GM18517 (cell line): ENCODE results near the gene SLC7A9.

ENCODE experiments used
- ATAC-seq: cut with Tn5 transposase; IDR thresholded peaks from one replicate; pipeline ENCODE4 v1.9.1; 2021; ENCODE audit warnings: mild to moderate bottlenecking, moderate library complexity; ENCODE audit not compliant: unreplicated experiment

The SLC7A9 gene

GRCh38 chr19:32869369-32869965, at the start of gene SLC7A9:
Gene SLC7A9 (minus strand): TSS chr19:32869767. CDS start chr19:32868534, 1,233 bp downstream.
- no peak for ATAC-seq

DNA sequence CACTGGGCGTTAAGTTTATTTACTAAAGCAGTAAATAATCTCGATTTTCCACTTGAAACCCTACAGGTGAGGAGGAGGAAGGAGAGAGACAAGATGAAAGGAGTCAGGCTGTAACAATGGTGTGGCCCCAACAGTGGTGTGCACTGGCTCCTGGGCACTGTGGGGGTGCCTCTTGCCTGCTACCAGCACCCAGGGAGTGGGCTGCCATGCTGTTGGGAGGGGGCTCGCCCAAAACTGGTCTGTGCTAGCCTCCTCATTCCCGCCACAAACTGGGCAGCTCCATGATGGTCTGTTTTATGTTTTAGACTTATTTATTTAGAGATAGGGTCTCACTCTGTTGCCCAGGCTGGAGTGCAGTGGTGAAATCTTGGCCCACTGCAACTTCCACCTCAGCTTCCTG, 49.8 kb upstream of the SLC7A9 start:
- no peak for ATAC-seq

- ATAC-seq: no peak
Measured at GRCh38 chr19:32917616-32917996, 48.0 kb upstream of the SLC7A9 start.

DNA sequence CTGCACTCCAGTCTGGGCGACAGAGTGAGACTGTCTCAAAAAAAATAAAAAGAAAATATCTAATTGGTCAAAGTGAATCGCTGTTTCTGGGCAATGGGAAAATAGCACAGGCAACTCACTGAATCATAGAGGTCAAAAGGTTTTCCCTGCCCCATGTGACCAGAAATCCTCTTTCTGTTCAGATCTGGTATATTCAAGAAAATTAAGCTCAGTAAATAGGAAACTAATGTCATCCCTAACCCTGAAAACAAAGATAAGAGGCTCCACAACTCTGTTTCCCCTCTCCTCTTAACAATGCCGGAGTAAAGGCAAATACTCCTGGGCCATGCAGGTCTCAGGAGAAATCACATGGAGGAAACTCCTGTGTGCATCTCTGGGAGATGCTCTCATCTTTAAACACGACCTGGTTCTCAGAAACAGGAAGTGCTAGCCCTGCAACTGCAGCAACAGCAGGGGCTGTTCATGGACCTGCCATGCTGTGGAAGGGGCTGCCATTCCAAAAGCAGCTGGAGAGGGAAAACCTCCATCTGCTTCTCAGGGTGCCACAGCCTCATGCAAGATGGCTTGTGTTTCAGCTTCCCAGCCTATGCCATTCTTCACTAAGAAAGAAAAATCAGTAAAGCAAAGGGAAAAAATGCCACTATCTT, 47.5 kb upstream of the SLC7A9 start:
- ATAC-seq: no peak

GRCh38 chr19:32914879-32915660, 45.5 kb upstream of the SLC7A9 start:
- ATAC-seq: no peak

GRCh38 chr19:32911467-32911866, 41.9 kb upstream of the SLC7A9 start:
- no peak for ATAC-seq

GRCh38 chr19:32910874-32911273, 41.3 kb upstream of the SLC7A9 start:
- ATAC-seq: no peak

- no peak for ATAC-seq
Measured at GRCh38 chr19:32910094-32910493, 40.5 kb upstream of the SLC7A9 start.

DNA sequence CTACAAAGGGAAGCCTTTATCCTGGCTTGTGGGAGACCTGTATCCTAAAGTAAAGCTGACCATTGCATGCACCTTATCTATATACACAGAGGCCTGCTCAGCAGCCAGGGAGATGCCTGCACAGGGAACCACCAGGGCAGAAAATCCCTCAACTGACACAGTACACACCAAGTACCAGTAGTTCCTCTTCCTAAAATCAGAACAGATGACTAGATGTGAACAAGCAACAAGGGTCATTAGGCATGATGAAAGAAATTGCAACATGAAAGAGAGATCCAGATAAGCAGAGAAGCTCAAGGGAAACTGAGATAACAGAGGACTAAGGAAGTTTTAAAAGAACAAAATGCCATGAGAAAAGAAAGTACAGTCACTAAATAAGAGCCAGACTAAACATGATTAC, 39.7 kb upstream of the SLC7A9 start:
- ATAC-seq: no peak

- ATAC-seq: no peak
Measured at GRCh38 chr19:32908641-32909190, 39.1 kb upstream of the SLC7A9 start.

- no peak for ATAC-seq
Measured at GRCh38 chr19:32902448-32902847, 32.9 kb upstream of the SLC7A9 start.

- ATAC-seq: no peak
Measured at GRCh38 chr19:32901504-32902161, 32.1 kb upstream of the SLC7A9 start.

- ATAC-seq: no peak
Measured at GRCh38 chr19:32896516-32897214, 27.1 kb upstream of the SLC7A9 start.

DNA sequence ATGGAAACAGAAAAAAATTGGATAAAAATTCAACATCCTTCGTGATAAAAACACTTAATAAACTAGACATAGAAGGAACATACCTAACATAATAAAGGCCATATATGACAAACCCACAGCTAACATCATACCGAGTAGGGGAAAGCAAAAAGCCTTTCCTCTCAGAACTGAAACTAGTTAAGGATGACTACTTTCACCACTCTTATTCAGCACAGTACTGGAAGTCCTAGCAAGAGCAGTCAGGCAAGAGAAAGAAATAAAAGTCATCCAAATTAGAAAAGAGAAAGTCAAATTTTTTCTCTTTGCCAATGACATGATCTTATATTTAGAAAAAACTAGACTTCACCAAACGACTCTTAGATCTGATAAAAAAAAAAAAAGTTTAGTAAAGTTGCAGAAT, 25.8 kb upstream of the SLC7A9 start:
- no peak for ATAC-seq

- ATAC-seq: no peak
Measured at GRCh38 chr19:32891609-32892008, 22.0 kb upstream of the SLC7A9 start.

DNA sequence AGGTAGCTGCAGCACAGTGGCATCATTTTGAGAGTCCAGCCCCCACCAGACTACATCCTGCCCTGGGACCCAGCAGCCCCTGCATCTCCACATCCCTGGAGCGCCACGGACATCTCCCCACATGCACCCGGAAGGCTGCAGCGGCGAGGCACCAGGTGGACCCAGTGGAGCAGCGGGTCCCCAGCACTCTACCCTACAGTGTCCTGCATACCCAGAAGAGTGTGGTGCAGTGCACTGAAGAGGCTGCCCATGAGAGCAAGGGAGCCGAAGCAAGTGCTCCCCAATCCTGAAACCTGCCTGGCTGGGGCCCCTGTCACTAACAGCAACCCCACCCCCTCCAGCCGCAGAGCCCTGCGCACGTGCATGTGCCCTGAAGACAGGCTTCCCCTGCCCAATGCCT, 21.3 kb upstream of the SLC7A9 start:
- ATAC-seq: no peak

GRCh38 chr19:32890326-32890725, 20.8 kb upstream of the SLC7A9 start:
- no peak for ATAC-seq

DNA sequence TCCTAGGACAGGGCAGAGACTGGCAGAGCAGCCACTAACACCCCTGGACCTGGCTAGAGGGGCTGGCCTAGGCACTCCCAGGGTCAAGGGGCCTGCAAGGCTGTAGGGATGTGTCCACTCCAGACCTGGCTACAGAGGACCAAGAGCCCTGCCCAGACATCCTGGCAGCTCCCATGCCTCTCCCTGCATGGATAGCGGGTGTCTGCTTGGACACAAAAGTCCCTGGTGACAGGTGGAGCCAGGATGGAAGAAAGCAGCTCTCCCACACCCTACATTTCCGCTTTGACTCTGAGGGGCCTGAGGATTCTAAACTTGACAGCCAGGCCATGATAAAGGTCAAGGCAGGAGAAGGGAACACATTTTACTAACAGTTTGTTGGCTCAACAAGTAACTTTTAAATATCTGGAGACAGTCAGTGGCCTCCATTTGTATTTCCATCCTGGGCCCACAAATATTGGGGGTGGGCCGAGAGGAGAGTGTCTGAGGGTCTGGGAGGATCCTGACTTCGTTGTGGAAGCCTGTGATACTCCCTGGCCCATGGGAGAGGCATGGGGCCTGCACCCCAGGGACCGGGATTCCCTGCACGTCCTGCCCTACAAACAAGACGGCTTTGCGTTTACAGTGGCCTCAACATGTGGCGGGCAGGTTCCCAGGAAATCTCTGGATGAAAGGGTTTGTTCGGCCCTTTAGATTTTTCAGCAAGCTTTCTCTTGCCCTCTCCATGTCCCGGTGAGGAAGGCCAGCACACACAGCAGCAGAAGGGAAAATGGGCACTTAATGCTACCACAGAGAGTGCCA, 19.8 kb upstream of the SLC7A9 start:
- no peak for ATAC-seq

- ATAC-seq: no peak
Measured at GRCh38 chr19:32887572-32888215, 18.1 kb upstream of the SLC7A9 start.
